GM12801 (cell line): ENCODE data around the gene HPRT1.

Experiments
- TF ChIP-seq, protein P1 (sequence below): IDR thresholded peaks from one replicate; pipeline ENCODE4 v1.5.1; 2011; ENCODE audit warnings: control low read depth; ENCODE audit not compliant: insufficient read length; ENCODE audit errors: extremely low read depth

HPRT1 gene

DNA sequence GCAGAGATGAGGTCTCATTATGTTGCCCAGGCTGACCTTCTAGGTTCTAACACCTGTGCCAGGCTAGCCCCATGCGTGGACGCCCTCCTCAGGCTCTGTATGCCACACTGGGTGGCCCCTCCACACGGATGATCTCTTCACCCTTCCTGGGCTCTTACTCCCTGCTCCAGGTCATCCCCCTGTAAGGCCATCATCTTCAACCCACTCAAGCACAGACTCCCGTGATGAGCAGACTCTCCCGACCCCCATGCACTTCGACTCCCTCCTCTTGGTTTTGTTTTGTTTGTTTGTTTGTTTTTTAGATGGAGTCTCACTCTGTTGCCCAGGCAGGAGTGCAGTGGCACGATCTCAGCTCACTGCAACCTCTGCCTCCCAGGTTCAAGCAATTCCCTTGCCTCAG lies 70.9 kb downstream of the HPRT1 start:
- TF ChIP-seq, protein P1, sequence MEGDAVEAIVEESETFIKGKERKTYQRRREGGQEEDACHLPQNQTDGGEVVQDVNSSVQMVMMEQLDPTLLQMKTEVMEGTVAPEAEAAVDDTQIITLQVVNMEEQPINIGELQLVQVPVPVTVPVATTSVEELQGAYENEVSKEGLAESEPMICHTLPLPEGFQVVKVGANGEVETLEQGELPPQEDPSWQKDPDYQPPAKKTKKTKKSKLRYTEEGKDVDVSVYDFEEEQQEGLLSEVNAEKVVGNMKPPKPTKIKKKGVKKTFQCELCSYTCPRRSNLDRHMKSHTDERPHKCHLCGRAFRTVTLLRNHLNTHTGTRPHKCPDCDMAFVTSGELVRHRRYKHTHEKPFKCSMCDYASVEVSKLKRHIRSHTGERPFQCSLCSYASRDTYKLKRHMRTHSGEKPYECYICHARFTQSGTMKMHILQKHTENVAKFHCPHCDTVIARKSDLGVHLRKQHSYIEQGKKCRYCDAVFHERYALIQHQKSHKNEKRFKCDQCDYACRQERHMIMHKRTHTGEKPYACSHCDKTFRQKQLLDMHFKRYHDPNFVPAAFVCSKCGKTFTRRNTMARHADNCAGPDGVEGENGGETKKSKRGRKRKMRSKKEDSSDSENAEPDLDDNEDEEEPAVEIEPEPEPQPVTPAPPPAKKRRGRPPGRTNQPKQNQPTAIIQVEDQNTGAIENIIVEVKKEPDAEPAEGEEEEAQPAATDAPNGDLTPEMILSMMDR: no peak

DNA sequence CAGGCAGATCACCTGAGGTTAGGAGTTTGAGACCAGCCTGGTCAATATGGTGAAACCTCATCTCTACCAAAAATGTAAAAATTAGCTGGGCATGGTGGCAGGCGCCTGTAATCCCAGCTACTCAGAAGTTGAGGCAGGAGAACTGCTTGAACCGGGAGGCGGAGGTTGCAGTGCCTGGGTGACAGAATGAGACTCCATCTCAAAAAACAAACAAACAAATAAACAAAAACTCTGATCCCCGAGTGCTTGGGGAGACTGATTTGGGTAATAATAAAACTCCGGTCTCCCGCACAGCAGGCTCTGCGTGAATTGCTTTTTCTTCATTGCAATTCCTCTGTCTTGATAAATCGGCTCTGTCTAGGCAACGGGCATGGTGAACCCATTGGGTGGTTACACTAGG lies 73.4 kb downstream of the HPRT1 start:
- TF ChIP-seq, protein P1: no peak

DNA sequence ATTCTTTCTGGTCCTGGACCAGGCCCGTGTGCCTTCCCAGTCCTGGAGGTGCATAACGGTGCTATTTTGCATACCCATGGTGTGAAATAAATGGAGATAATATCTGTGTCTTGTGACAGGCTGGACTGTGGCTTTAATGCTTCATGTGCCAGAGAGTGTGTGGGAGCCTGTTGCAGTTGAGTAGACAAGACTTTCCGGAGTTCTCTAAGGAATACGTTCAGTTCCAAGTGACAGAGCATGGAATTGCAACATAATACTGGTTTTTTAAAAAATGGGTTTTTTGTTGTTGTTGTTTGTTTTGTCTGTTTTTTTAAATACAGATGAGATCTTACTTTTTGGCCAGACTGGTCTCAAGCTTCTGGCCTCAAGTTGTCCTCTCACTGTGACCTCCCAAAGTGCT lies 74.0 kb downstream of the HPRT1 start:
- TF ChIP-seq, protein P1: no peak

DNA sequence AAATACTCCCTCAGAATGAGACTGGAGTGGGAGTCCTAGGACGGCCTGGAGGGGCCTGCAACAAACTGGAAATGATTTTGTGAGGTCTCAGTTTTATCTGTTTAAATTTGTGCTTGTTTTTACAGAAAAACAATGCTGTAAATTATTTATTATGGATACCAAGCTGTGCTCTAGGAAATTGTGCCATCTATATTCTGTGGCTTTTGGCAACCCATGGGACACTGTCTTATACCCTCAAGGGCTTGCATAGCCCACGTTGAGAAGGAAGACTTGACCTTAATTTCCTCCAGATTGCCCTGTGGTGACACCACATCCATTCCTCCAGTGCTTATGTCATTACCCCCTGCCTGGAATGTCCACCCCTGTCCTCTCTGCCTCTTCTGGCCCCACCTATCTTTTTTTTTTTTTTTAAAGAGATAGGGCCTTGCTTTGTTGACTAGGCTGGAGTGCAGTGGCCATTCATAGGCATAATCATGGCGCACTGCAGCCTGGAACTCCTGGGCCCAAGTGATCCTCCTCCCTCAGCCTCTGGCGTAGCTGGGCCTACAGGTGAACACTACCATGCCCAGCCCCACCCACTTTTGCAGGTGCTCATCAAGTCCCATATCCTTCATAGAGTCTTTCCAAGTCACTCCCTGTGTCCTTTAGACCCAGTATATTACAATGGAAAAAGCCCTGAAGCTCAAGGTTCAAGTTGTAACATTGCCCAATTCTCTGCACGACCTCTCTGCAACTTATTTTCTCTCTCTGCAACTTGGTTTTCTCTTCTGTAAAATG lies 77.4 kb downstream of the HPRT1 start:
- TF ChIP-seq, protein P1: no peak

DNA sequence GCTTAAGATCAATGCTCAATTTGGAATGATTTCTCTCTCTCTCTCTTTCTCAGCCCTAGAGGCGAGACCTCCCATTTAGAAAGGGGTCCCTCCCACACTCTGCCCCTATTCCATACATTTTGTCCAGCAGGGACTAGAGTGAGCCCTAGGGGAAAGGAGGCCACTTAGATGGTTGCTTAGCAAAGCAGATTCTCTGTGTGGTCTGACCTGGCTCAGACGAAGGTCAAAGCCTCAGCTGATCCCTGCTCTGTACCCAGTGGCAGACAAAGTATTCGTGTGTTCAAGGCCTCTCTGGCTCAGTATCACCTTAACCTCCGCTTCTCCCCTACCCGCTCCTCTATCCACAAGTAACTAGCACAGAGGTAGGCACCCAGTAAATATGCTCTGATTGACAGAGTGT lies 78.4 kb downstream of the HPRT1 start:
- TF ChIP-seq, protein P1: no peak

DNA sequence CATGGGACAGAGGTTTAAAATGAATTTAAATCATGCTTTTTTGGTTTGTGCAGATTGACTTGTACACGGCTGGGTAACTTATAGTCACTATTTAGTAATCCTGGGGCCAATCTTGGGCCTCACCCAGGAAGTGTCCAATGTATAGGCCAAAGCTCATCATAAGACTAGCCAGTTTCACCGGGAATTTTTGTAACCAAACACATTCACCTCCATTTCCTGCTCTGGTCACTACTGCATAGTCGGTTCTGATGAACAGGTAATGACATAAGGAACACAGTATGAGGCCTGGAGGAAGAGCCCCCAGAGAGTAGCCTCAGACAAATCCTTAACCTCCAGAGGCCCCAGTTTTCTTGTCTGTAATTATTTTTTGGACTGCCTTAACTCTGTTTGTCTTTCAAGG lies 81.9 kb downstream of the HPRT1 start:
- TF ChIP-seq, protein P1: no peak

DNA sequence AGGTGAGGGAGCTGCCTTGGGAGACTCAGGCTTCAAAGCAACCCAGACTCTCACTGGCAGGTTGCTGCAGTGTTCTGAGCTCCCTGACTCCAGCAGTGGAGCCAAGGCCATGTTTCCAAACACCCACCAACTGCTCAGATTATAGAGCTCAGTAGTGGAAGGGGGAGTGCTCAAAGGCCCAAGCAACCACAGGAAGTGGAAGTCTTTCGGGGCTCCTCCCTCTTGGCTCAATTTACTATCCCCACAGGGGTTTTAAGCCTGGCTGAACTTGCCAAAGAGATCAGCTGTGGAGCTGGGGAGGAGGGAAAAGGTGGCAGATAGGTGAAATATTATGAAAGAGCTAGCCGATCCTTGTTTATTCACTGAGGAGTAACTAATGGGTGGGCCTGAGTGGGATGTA lies 82.5 kb downstream of the HPRT1 start:
- TF ChIP-seq, protein P1: no peak
